Central memory CD8-positive, alpha-beta T cell (primary cell): ENCODE results near the gene BACH2.
"Not testable (repeated sequence)": the region's sequence is repeated elsewhere in the genome, so short reads cannot be mapped to it uniquely, and the experiment has no call there.

Experiments used
- ATAC-seq: fragments of 150-1000 bp; cut with Tn5 transposase; replicated peaks from 2 replicates; pipeline ENCODE4 v1.10.0; 2022; ENCODE audit warnings: mild to moderate bottlenecking, moderate FRiP score, moderate number of reproducible peaks; ENCODE audit not compliant: poor library complexity, severe bottlenecking; ENCODE audit errors: extremely low read depth
- DNase-seq, 2 donors: peaks; one replicate each; pipeline ENCODE4 v3.0.0; 2021; ENCODE audit warnings: low spot score in 2 of 2
- H3K27ac Mint-ChIP-seq: one replicate; pipeline ENCODE4 v1.8.0; 2022; ENCODE audit warnings: low read depth, mild to moderate bottlenecking, moderate library complexity, mixed read lengths
- H3K27me3 Mint-ChIP-seq: one replicate; pipeline ENCODE4 v1.8.0; 2022; ENCODE audit warnings: mixed read lengths
- H3K36me3 Mint-ChIP-seq: one replicate; pipeline ENCODE4 v1.8.0; 2022; ENCODE audit warnings: mild to moderate bottlenecking, moderate library complexity, mixed read lengths; ENCODE audit not compliant: insufficient read depth
- H3K4me1 Mint-ChIP-seq: one replicate; pipeline ENCODE4 v1.8.0; 2022; ENCODE audit warnings: mixed read lengths
- H3K4me3 Mint-ChIP-seq: one replicate; pipeline ENCODE4 v1.8.0; 2022; ENCODE audit warnings: mild to moderate bottlenecking, moderate library complexity, mixed read lengths
- H3K9me3 Mint-ChIP-seq: one replicate; pipeline ENCODE4 v1.8.0; 2022; ENCODE audit warnings: mixed read lengths

Gene BACH2

GRCh38 chr6:90072935-90073464 is 223.6 kb downstream of the BACH2 start:
- Mint-ChIP-seq H3K27me3 (peaks cover 15% of the 10 kb centered on the region), H3K9me3 (no peaks in the 10 kb centered on the region), H3K4me3 (no peak overlapping the region), H3K27ac (no peak overlapping the region), H3K36me3 (peaks cover 2% of the 10 kb centered on the region), H3K4me1 (peaks cover 13% of the 10 kb centered on the region)
- no peak for DNase-seq
- ATAC-seq: no peak

- DNase-seq: no peak
- ATAC-seq: no peak
- H3K27ac Mint-ChIP-seq: no peak overlapping the region
- H3K4me3 Mint-ChIP-seq: no peak overlapping the region
- H3K36me3 Mint-ChIP-seq: peaks cover 2% of the 10 kb centered on the region
- peaks cover 11% of the 10 kb centered on the region for H3K27me3 Mint-ChIP-seq
- H3K4me1 Mint-ChIP-seq: peaks cover 12% of the 10 kb centered on the region
- H3K9me3 Mint-ChIP-seq: no peaks in the 10 kb centered on the region
These were observed 224.1 kb downstream of the BACH2 start for GRCh38 chr6:90072501-90072900.

- Mint-ChIP-seq H3K27me3 (no peaks in the 10 kb centered on the region), H3K9me3 (no peaks in the 10 kb centered on the region), H3K27ac (no peak overlapping the region), H3K4me3 (no peak overlapping the region), H3K4me1 (peaks cover 26% of the 10 kb centered on the region), H3K36me3 (peaks cover 2% of the 10 kb centered on the region)
- ATAC-seq: no peak
- DNase-seq: no peak
These were observed 227.7 kb downstream of the BACH2 start for GRCh38 chr6:90068703-90069523.

- H3K27me3 Mint-ChIP-seq: no peaks in the 10 kb centered on the region
These were observed 228.4 kb downstream of the BACH2 start for GRCh38 chr6:90068264-90068663.

GRCh38 chr6:90066697-90067096 is 229.9 kb downstream of the BACH2 start:
- DNase-seq: no peak
- peaks cover 2% of the 10 kb centered on the region for H3K36me3 Mint-ChIP-seq
- no peak overlapping the region for H3K27ac Mint-ChIP-seq

More at GRCh38 chr6:90068264-90068663, 228.4 kb downstream of the BACH2 start:
- Mint-ChIP-seq H3K9me3 (no peaks in the 10 kb centered on the region), H3K36me3 (peaks cover 2% of the 10 kb centered on the region), H3K4me1 (peaks cover 26% of the 10 kb centered on the region), H3K4me3 (no peak overlapping the region), H3K27ac (no peak overlapping the region)
- no peak for DNase-seq
- ATAC-seq: no peak

GRCh38 chr6:90065173-90065572 is 231.5 kb downstream of the BACH2 start:
- no peak overlapping the region for H3K4me3 Mint-ChIP-seq
- H3K4me1 Mint-ChIP-seq: peaks cover 20% of the 10 kb centered on the region

More at GRCh38 chr6:90066697-90067096, 229.9 kb downstream of the BACH2 start:
- H3K9me3 Mint-ChIP-seq: no peaks in the 10 kb centered on the region
- H3K27me3 Mint-ChIP-seq: no peaks in the 10 kb centered on the region
- H3K4me1 Mint-ChIP-seq: peaks cover 26% of the 10 kb centered on the region
- no peak overlapping the region for H3K4me3 Mint-ChIP-seq
- no peak for ATAC-seq

GRCh38 chr6:90062667-90063066 is 234.0 kb downstream of the BACH2 start:
- Mint-ChIP-seq H3K27me3 (no peaks in the 10 kb centered on the region), H3K27ac (no peak overlapping the region), H3K4me1 (peaks cover 15% of the 10 kb centered on the region), H3K9me3 (no peaks in the 10 kb centered on the region), H3K4me3 (no peak overlapping the region), H3K36me3 (peaks cover 2% of the 10 kb centered on the region)
- DNase-seq: no peak
- ATAC-seq: no peak

More at GRCh38 chr6:90065173-90065572, 231.5 kb downstream of the BACH2 start:
- DNase-seq (no peak), ATAC-seq (no peak)
- no peak overlapping the region for H3K27ac Mint-ChIP-seq
- no peaks in the 10 kb centered on the region for H3K9me3 Mint-ChIP-seq
- peaks cover 2% of the 10 kb centered on the region for H3K36me3 Mint-ChIP-seq
- H3K27me3 Mint-ChIP-seq: no peaks in the 10 kb centered on the region

GRCh38 chr6:90062051-90062450 is 234.6 kb downstream of the BACH2 start:
- Mint-ChIP-seq H3K36me3 (peaks cover 1% of the 10 kb centered on the region), H3K4me1 (peaks cover 11% of the 10 kb centered on the region), H3K27me3 (no peaks in the 10 kb centered on the region), H3K9me3 (no peaks in the 10 kb centered on the region), H3K4me3 (no peak overlapping the region), H3K27ac (no peak overlapping the region)
- ATAC-seq: no peak
- no peak for DNase-seq

- not testable (repeated sequence) for ATAC-seq, H3K4me1 Mint-ChIP-seq, H3K4me3 Mint-ChIP-seq, H3K36me3 Mint-ChIP-seq, H3K9me3 Mint-ChIP-seq, DNase-seq, H3K27ac Mint-ChIP-seq, H3K27me3 Mint-ChIP-seq
These were observed 237.5 kb downstream of the BACH2 start for GRCh38 chr6:90059178-90059577.

- not testable (repeated sequence) for H3K27ac Mint-ChIP-seq, H3K9me3 Mint-ChIP-seq, ATAC-seq, H3K36me3 Mint-ChIP-seq, H3K4me3 Mint-ChIP-seq, H3K27me3 Mint-ChIP-seq, H3K4me1 Mint-ChIP-seq, DNase-seq
These were observed 240.7 kb downstream of the BACH2 start for GRCh38 chr6:90055924-90056323.

- H3K27me3 Mint-ChIP-seq, H3K9me3 Mint-ChIP-seq, H3K4me3 Mint-ChIP-seq, H3K27ac Mint-ChIP-seq, H3K36me3 Mint-ChIP-seq, ATAC-seq, H3K4me1 Mint-ChIP-seq, DNase-seq: not testable (repeated sequence)
These were observed 242.4 kb downstream of the BACH2 start for GRCh38 chr6:90054193-90054592.

- H3K36me3 Mint-ChIP-seq: peaks cover 2% of the 10 kb centered on the region
- H3K9me3 Mint-ChIP-seq: no peaks in the 10 kb centered on the region
- H3K4me1 Mint-ChIP-seq: peaks cover 6% of the 10 kb centered on the region
- H3K27me3 Mint-ChIP-seq: no peaks in the 10 kb centered on the region
- ATAC-seq (no peak), DNase-seq (no peak)
- no peak overlapping the region for H3K27ac Mint-ChIP-seq
- no peak overlapping the region for H3K4me3 Mint-ChIP-seq
These were observed 243.0 kb downstream of the BACH2 start for GRCh38 chr6:90053614-90054013.

- Mint-ChIP-seq H3K4me1 (peaks cover 6% of the 10 kb centered on the region), H3K9me3 (no peaks in the 10 kb centered on the region), H3K27me3 (no peaks in the 10 kb centered on the region), H3K27ac (no peak overlapping the region), H3K4me3 (no peak overlapping the region), H3K36me3 (no peaks in the 10 kb centered on the region)
- DNase-seq: no peak
- peak; percentile 40 for ATAC-seq
These were observed 247.3 kb downstream of the BACH2 start for GRCh38 chr6:90049295-90049694.
